Mucosa of descending colon (tissue), 3 donors: ENCODE measurements around the gene GET4. TPM values are rescaled to one million over a fixed set of nuclear protein-coding genes. Genes with fewer than 3 reads are reported as not detected.

Source experiments
- ATAC-seq: fragments of 200-7000 bp; cut with Tn5 transposase; one replicate; pipeline ENCODE4 v1.9.1; 2020; ENCODE audit warnings: mild to moderate bottlenecking, moderate library complexity
- DNase-seq, 3 donors: peaks; one replicate each; pipeline ENCODE4 v3.0.0-alpha.2; 2020
- H3K36me3 ChIP-seq: fragments of 200-600 bp; one replicate; pipeline ENCODE4 v1.8.0; 2021; ENCODE audit warnings: low read depth, mild to moderate bottlenecking
- H3K4me1 ChIP-seq: fragments of 200-600 bp; one replicate; pipeline ENCODE4 v1.8.0; 2021; ENCODE audit warnings: low read depth, mild to moderate bottlenecking
- H3K4me3 ChIP-seq: fragments of 200-600 bp; one replicate; pipeline ENCODE4 v1.8.0; 2021; ENCODE audit warnings: mild to moderate bottlenecking
- H3K9me3 ChIP-seq: fragments of 200-600 bp; one replicate; pipeline ENCODE4 v1.8.0; 2021; ENCODE audit warnings: mild to moderate bottlenecking
- intact Hi-C, 2 donors: fragments of 100-400 bp; cut with DNase I in 1 of 2; cut with micrococcal nuclease in 1 of 2; formaldehyde crosslinking; loops; one replicate each; pipeline versions ENCODE4 v1.11.0 to v1.11.1; 2022; cut with DNase I, micrococcal nuclease
- long read RNA-seq, 2 donors: library from polyadenylated mRNA; unstranded; transcript quantifications; one replicate each; pipeline ENCODE4 v2.0.0, GENCODE V29; 2019 to 2021
- total RNA-seq, 3 donors: library from RNA; stranded (reverse); fragmentation: NEBNext Ultra II Directional in 2 of 3; extraction: Animal tissue kit (Norgen Biotek cat#: 25700) in 2 of 3; gene quantifications; one replicate each; pipeline versions ENCODE4 v1.2.1 to v1.2.4, GENCODE V29; 2021 to 2023
- TF ChIP-seq, protein P1 (sequence below): fragments of 200-600 bp; IDR thresholded peaks from one replicate; pipeline ENCODE4 v1.8.0; 2022; ENCODE audit warnings: antibody characterized with exemption, mild to moderate bottlenecking
- donor health status: DM: no; HTN: no; CAD: no; lungs with moderate emphysema.
- donor health status: DM: no; HTN: no; CAD: no.
- donor health status: DM: no; HTN: yes; CAD: no.

GET4 gene, protein sequence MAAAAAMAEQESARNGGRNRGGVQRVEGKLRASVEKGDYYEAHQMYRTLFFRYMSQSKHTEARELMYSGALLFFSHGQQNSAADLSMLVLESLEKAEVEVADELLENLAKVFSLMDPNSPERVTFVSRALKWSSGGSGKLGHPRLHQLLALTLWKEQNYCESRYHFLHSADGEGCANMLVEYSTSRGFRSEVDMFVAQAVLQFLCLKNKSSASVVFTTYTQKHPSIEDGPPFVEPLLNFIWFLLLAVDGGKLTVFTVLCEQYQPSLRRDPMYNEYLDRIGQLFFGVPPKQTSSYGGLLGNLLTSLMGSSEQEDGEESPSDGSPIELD
- total RNA-seq: 10 to 100 TPM; 36.9 to 48.8 (median 48.2) TPM
- long read RNA-seq, donor 1, full-length matches to known transcripts: 102 of 123 reads
- long read RNA-seq, donor 1, partial matches to known transcripts: 9 of 123 reads
- long read RNA-seq, donor 1, other reads (novel, unspliced or antisense): 12 of 123 reads
- long read RNA-seq, donor 2, transcript GET4-201 (9 exons, 2,090 nt): major isoform, 45 of 56 reads
- long read RNA-seq, donor 2, partial matches to known transcripts: 2 of 56 reads
- long read RNA-seq, donor 2, other reads (novel, unspliced or antisense): 9 of 56 reads

DNA sequence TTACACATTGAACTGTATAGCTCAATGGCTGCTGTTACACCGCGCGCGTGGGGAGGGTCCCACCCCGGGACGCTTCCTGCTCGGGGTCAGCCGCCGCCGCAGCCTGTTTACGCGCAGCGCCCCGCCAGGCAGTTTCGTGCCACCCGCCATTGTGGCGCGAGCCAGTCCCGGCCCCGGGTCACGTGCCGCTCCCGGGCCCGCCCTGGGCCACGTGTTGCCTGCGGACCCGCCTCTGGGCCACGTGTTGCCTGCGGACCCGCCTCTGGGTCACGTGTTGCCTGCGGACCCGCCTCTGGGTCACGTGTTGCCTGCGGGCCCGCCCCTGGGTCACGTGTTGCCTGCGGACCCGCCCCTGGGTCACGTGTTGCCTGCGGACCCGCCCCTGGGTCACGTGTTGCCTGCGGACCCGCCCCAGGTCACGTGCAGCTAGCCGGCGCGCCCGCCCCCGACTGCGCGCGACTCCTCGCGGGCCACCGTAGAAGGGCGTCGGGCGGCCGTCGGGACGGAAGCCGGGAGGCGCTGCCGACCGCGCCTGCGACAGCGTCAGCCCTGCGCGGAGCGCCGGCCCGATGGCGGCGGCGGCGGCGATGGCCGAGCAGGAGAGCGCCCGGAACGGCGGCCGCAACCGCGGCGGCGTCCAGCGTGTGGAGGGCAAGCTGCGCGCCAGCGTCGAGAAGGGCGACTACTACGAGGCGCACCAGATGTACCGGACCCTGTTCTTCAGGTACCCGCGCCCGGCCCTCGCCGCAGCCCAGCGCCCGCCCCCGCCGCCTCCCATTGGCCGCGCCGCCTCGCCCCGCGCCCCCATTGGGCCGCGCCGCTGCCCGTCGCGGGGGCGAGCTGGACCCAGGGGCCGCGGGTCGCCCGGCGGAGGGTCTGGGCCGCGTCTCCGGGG lies at the start of gene GET4:
TSS of gene GET4 (plus strand) at position 478 of the 895 bp plus-strand sequence. CDS start at position 570, 92 bp downstream.
- Histone ChIP-seq H3K4me3 (peak within 1 kb of the TSS; percentile 64), H3K36me3 (peaks cover 4% of the 10 kb centered on the region), H3K4me1 (peaks cover 14% of the 10 kb centered on the region), H3K9me3 (no peaks in the 10 kb centered on the region)
- intact Hi-C loops: no loop called here
- TF ChIP-seq, protein P1, sequence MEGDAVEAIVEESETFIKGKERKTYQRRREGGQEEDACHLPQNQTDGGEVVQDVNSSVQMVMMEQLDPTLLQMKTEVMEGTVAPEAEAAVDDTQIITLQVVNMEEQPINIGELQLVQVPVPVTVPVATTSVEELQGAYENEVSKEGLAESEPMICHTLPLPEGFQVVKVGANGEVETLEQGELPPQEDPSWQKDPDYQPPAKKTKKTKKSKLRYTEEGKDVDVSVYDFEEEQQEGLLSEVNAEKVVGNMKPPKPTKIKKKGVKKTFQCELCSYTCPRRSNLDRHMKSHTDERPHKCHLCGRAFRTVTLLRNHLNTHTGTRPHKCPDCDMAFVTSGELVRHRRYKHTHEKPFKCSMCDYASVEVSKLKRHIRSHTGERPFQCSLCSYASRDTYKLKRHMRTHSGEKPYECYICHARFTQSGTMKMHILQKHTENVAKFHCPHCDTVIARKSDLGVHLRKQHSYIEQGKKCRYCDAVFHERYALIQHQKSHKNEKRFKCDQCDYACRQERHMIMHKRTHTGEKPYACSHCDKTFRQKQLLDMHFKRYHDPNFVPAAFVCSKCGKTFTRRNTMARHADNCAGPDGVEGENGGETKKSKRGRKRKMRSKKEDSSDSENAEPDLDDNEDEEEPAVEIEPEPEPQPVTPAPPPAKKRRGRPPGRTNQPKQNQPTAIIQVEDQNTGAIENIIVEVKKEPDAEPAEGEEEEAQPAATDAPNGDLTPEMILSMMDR: no peak
- DNase-seq: peak; percentile 97 to 99 (median 98)
- peak; percentile 86 for ATAC-seq

DNA sequence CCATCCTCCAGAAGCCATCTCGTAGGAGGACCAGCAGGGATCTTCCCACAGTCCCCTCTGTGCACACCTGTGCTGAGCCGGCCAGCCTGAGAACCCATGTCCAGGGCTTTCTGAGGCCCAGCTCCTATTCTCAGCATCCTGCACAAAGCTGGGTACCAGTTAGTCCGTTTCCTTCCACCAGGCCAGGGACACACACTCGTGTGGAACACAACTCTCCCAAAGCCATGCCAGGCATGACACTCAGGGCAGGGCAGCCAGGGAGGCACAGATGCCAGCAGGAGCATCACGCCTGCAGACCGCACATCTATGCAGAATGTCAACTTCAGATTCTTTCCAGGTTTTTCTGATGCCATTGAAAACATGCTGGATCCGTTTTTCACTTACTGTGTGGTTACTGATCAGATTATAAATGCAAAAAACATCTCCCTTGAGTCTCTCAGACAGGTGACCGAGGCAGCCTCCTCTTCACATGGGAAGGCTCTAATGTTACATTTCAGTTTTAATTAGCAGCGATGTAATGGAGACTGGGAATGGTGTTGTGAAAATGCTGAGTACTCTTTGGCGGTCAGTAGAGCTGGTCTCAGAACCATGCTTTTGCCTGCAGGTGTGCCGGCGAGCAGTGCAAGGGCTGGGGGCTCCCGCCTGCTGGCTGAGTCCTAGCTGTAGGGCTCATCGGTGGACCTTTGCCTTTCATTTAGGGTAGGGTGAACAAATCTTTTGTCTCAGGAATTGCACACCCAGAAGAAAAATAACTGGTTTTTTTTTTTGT lies 47.4 kb upstream of the GET4 start:
- TF ChIP-seq, protein P1: no peak
- DNase-seq (peak in 1 of 3 donors; percentile 13), ATAC-seq (no peak)
- intact Hi-C loops: no loop called here
- Histone ChIP-seq H3K9me3 (no peaks in the 10 kb centered on the region), H3K4me1 (peaks cover 29% of the 10 kb centered on the region), H3K4me3 (no peak overlapping the region), H3K36me3 (no peaks in the 10 kb centered on the region)

DNA sequence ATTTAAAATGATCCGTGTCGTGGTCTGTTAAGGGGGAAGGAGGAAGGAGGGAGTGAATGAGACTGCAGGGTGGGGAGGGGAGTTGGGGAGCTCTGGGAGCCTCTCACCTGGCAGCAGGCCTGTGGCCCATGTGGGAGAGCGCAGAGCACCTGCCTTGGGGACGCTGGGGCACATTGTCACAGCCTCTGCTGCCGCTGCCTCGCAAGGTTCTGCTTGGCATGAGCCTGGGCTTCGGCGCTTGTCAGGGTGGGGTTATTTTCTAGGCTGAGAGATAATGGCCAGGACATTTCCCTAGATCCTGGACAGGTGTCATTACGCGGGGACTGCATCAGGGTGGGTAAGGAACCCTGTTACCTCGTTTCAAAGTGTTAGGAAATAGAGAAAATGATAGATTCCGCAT lies 46.3 kb upstream of the GET4 start:
- no peak for ATAC-seq
- H3K36me3 ChIP-seq: no peaks in the 10 kb centered on the region
- DNase-seq: peak in 1 of 3 donors; percentile 23
- no peak overlapping the region for H3K4me3 ChIP-seq
- no peaks in the 10 kb centered on the region for H3K9me3 ChIP-seq
- H3K4me1 ChIP-seq: peaks cover 26% of the 10 kb centered on the region
- TF ChIP-seq, protein P1: no peak
- intact Hi-C loops: no loop called here

DNA sequence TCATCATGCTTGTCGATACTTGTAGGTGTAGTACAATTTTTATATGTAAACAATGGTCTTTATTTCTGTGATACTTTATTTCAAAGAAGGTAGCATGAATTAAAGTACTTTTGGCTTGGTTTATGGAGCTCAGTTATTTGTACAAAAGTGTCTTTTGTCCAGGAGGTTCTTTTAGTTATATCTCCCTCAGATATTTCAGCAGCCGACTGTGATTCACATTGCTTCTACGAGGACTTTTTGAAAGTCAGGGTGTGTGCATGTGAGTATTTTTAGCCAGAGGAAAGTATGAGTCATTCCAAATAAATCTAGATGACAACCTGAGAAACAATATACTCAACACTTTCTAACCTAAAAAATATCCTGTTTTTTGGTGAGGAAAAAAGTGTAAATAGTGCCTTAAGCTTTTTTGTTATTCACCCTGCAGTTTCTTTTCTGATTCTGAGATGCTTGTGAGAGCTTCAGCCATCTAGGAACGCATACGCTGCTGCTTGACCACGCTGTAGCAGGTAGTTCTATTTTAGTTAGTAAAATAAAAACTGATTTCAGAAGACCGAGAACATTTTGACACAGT lies 44.7 kb upstream of the GET4 start:
- no peak overlapping the region for H3K4me3 ChIP-seq

More for the DNA sequence above, 44.7 kb upstream of the GET4 start:
- intact Hi-C loops: no loop called here
- H3K9me3 ChIP-seq: no peaks in the 10 kb centered on the region
- no peaks in the 10 kb centered on the region for H3K36me3 ChIP-seq
- ATAC-seq (peak; percentile 67), DNase-seq (no peak)
- TF ChIP-seq, protein P1: no peak
- peaks cover 33% of the 10 kb centered on the region for H3K4me1 ChIP-seq
